Endodermal cell (in vitro differentiated cells): ENCODE measurements around the gene ABI2. TPM values are rescaled to one million over a fixed set of nuclear protein-coding genes. Genes with fewer than 3 reads are reported as not detected.

Experiments used
- DNase-seq: peaks from one replicate; pipeline ENCODE4 v3.0.0-alpha.2; 2017
- H3K27ac ChIP-seq: 2 replicates; pipeline ENCODE4 v1.5.1; 2013; ENCODE audit warnings: mild to moderate bottlenecking, low read depth, low read length, moderate library complexity
- H3K27me3 ChIP-seq: 2 replicates; pipeline ENCODE4 v1.6.1; 2013; ENCODE audit warnings: mild to moderate bottlenecking, low read length, moderate library complexity; ENCODE audit not compliant: insufficient read depth, control insufficient read depth, poor library complexity, severe bottlenecking
- H3K36me3 ChIP-seq: 2 replicates; pipeline ENCODE4 v1.7.0; 2013; ENCODE audit warnings: mild to moderate bottlenecking, low read length, moderate library complexity; ENCODE audit not compliant: control insufficient read depth, insufficient read depth
- H3K4me1 ChIP-seq: one replicate; pipeline ENCODE4 v1.7.0; 2013; ENCODE audit warnings: low read length; ENCODE audit not compliant: control insufficient read depth, insufficient read depth
- H3K4me3 ChIP-seq: 2 replicates; pipeline ENCODE4 v1.5.1; 2013; ENCODE audit warnings: mild to moderate bottlenecking, low read length, moderate library complexity
- H3K9ac ChIP-seq: 2 replicates; pipeline ENCODE4 v1.6.1; 2013; ENCODE audit warnings: mild to moderate bottlenecking, low read length, moderate library complexity; ENCODE audit not compliant: poor library complexity, severe bottlenecking; ENCODE audit errors: extremely low read depth
- H3K9me3 ChIP-seq: 2 replicates; pipeline ENCODE4 v1.6.1; 2013; ENCODE audit warnings: mild to moderate bottlenecking, low read length, moderate library complexity; ENCODE audit not compliant: control insufficient read depth
- H3K27ac Mint-ChIP-seq: 2 replicates; pipeline ENCODE4 v1.8.0; 2020; ENCODE audit warnings: mixed read lengths
- H3K27me3 Mint-ChIP-seq: 2 replicates; pipeline ENCODE4 v1.8.0; 2021; ENCODE audit warnings: mild to moderate bottlenecking, mixed read lengths; ENCODE audit not compliant: insufficient read depth
- H3K36me3 Mint-ChIP-seq: 2 replicates; pipeline ENCODE4 v1.8.0; 2020; ENCODE audit warnings: low read depth, mixed read lengths
- H3K4me1 Mint-ChIP-seq: 2 replicates; pipeline ENCODE4 v1.8.0; 2020; ENCODE audit warnings: mixed read lengths
- H3K4me3 Mint-ChIP-seq: 2 replicates; pipeline ENCODE4 v1.8.0; 2020; ENCODE audit warnings: mild to moderate bottlenecking, moderate library complexity, mixed read lengths
- H3K9me3 Mint-ChIP-seq: 2 replicates; pipeline ENCODE4 v1.8.0; 2020; ENCODE audit warnings: mild to moderate bottlenecking, mixed read lengths
- CTCF ChIP-seq: fragments of 200-600 bp; sonication (generic); conservative IDR thresholded peaks from 2 replicates; pipeline ENCODE4 v1.5.0; 2021; ENCODE audit warnings: antibody characterized with exemption, mild to moderate bottlenecking
- WGBS, 2 experiments: methylation state at CpG; one replicate each; pipeline versions ENCODE4 v1.1.5 to v1.1.7; 2013; ENCODE audit warnings: missing lambda C conversion rate in 2 of 2, mixed read lengths in 1 of 2; ENCODE audit not compliant: insufficient coverage in 1 of 2, insufficient read length in 1 of 2; 5-methylcytosine and 5-hydroxymethylcytosine counted together
- total RNA-seq, 2 donors: library from RNA; stranded (reverse); fragmentation: NEBNext Ultra II Directional in 1 of 2; extraction: Animal tissue kit (Norgen Biotek cat#: 25700) in 1 of 2; gene quantifications; 2 replicates in 1 of 2; 3 replicates in 1 of 2; pipeline ENCODE4 v1.2.1, GENCODE V29; 2021

Gene ABI2
- total RNA-seq, 2 donors from 2014 or later, result 115 to 139 TPM

GRCh38 chr2:203437511-203437910, 109.3 kb downstream of the ABI2 start:
- no peak for DNase-seq
- Histone ChIP-seq H3K27ac (no peak overlapping the region), H3K36me3 (peaks cover 54% of the 10 kb centered on the region), H3K4me3 (no peak overlapping the region), H3K9me3 (no peaks in the 10 kb centered on the region), H3K4me1 (no peaks in the 10 kb centered on the region), H3K27me3 (no peaks in the 10 kb centered on the region), H3K9ac (no peak overlapping the region)
- Mint-ChIP-seq H3K27ac (no peak overlapping the region), H3K36me3 (peaks cover 28% of the 10 kb centered on the region), H3K9me3 (no peaks in the 10 kb centered on the region), H3K4me3 (no peak overlapping the region), H3K4me1 (peaks cover 11% of the 10 kb centered on the region), H3K27me3 (no peaks in the 10 kb centered on the region)
- 96 to 100% methylated on average over 4 of the region's 4 CpGs for WGBS, 2 experiments
- no peak for TF ChIP-seq CTCF

DNA sequence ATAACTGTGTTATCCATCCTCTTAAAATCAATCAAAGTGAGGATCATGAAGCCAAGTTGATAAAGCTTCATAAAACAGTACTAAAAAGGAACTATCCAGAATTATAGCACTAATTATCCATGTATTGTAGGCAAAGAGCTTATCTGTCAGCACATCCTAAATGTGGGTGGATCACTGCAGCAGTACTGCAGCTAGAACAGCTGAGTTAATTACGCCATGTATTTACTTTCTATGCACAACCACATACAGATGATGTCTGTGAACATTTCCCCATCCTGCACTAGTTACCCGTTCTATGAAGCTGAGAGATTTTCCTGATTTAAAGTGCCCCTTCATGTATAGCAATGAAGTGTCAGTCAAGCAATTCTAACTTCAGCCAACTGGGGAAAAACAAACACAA, 110.3 kb downstream of the ABI2 start:
- H3K4me3 Mint-ChIP-seq, result no peak overlapping the region
- TF ChIP-seq CTCF, result no peak
- 93 to 100% methylated on average over 2 of the region's 2 CpGs for WGBS, 2 experiments

DNA sequence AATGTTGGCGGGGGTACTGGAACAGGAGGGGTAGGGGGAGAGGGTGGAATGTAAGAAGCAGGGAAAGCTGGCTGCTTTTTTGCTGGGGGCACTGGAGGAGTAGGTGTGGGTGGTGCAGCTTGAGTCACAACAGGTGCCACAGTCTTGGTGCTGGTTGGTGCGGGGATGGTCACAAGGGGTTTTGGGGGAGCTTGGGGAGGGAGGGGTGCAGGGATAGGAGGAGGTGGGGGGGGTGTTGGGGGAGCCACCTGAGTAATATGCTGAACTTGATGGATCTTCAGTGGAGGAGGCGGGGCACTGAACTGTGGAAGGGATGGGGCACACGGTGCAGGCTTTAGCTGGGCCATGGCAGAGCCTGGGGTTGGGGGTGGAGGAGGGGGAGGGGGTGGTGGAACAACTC, 112.5 kb downstream of the ABI2 start:
- Histone ChIP-seq H3K9ac (no peak overlapping the region), H3K4me1 (no peaks in the 10 kb centered on the region), H3K4me3 (no peak overlapping the region), H3K9me3 (no peaks in the 10 kb centered on the region), H3K27me3 (no peaks in the 10 kb centered on the region), H3K27ac (no peak overlapping the region), H3K36me3 (peaks cover 62% of the 10 kb centered on the region)
- 95% methylated on average over 4 of the region's 4 CpGs; no CpG with 5 or more reads in 1 of the 2 experiments for WGBS, 2 experiments
- H3K27ac Mint-ChIP-seq, result no peak overlapping the region
- H3K4me3 Mint-ChIP-seq, result no peak overlapping the region
- H3K27me3 Mint-ChIP-seq, result no peaks in the 10 kb centered on the region
- peaks cover 11% of the 10 kb centered on the region for H3K4me1 Mint-ChIP-seq
- DNase-seq, result no peak
- TF ChIP-seq CTCF, result no peak
- no peaks in the 10 kb centered on the region for H3K9me3 Mint-ChIP-seq
- H3K36me3 Mint-ChIP-seq, result peaks cover 29% of the 10 kb centered on the region

More for the DNA sequence above, 110.3 kb downstream of the ABI2 start:
- no peaks in the 10 kb centered on the region for H3K4me1 ChIP-seq
- Mint-ChIP-seq H3K27ac (no peak overlapping the region), H3K9me3 (no peaks in the 10 kb centered on the region), H3K4me1 (peaks cover 11% of the 10 kb centered on the region), H3K27me3 (no peaks in the 10 kb centered on the region), H3K36me3 (peaks cover 22% of the 10 kb centered on the region)
- no peaks in the 10 kb centered on the region for H3K27me3 ChIP-seq
- H3K27ac ChIP-seq, result peak overlapping the region; percentile 6
- H3K9me3 ChIP-seq, result no peaks in the 10 kb centered on the region
- H3K36me3 ChIP-seq, result peaks cover 56% of the 10 kb centered on the region
- no peak for DNase-seq
- no peak overlapping the region for H3K9ac ChIP-seq
- no peak overlapping the region for H3K4me3 ChIP-seq
